GM12865 (cell line): ENCODE results near the gene MOV10L1.

Source experiments
- DNase-seq: peaks from one replicate; pipeline ENCODE4 v3.0.0; 2010; ENCODE audit warnings: low read depth
- H3K4me3 ChIP-seq: 2 replicates; pipeline ENCODE4 v1.5.1; 2011; ENCODE audit warnings: mild to moderate bottlenecking, low read depth, low read length, control low read depth
- CTCF ChIP-seq: IDR thresholded peaks from 2 replicates; pipeline ENCODE4 v1.5.1; 2011; ENCODE audit warnings: low read length, control low read depth, low read depth, inconsistent platforms; ENCODE audit not compliant: insufficient read depth; ENCODE audit errors: missing control alignments

The MOV10L1 gene

GRCh38 chr22:50169774-50170341, 80.1 kb downstream of the MOV10L1 start:
- peak; percentile 59 for DNase-seq
- peak overlapping the region; percentile 32; the same call in 1 of the 2 replicates for H3K4me3 ChIP-seq
- TF ChIP-seq CTCF, result no peak

DNA sequence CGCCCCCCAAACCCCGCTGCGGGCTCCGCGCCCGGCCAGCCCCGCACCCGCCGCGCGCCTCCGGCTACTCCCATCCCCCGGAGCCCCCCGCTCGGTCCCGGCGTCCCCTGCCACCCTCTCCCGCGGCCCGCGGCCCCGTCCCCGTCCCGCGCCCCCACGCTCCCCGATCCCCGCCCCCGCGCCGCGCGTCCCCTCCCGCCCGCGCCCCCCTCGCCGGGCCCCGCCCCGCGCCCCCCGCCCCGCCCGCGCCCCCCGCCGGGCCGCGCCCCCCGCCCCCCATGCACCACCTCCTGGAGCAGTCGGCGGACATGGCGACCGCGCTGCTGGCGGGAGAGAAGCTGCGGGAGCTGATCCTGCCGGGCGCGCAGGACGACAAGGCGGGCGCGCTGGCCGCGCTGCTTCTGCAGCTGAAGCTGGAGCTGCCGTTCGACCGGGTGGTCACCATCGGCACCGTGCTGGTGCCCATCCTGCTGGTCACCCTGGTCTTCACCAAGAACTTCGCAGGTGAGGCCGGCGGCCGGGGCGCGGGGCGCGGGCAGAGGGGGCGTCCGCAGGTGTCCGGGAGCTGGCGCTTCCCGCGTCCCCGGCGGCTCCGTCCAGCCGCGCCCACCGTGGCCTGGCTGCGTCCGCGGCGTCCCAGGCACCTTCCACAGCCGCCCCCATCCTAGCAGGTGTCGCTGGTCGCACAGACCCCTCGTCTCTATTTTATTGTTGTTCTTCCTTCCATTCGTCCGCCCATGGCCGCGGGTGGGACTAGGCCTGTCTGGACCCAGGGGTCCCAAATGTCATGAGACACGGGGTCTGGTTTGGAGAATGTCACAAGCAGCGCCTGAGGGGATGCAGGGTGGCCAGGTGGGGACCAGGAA, 80.9 kb downstream of the MOV10L1 start, which contains the start of gene PANX2:
PANX2 (plus strand) TSS at position 279 of the 866 bp plus-strand sequence; CDS start at position 279, 0 bp downstream.
- no peak for DNase-seq
- H3K4me3 ChIP-seq, result peak within 1 kb of the TSS; percentile 32; the same call in 1 of the 2 replicates
- TF ChIP-seq CTCF, result no peak

- no peak for TF ChIP-seq CTCF
- no peak for DNase-seq
- H3K4me3 ChIP-seq, result no peak overlapping the region
Observed at GRCh38 chr22:50171319-50171964, 81.6 kb downstream of the MOV10L1 start.

GRCh38 chr22:50171965-50172421, 82.2 kb downstream of the MOV10L1 start:
- no peak overlapping the region for H3K4me3 ChIP-seq
- DNase-seq, result no peak
- TF ChIP-seq CTCF, result no peak

GRCh38 chr22:50173311-50173982, 83.6 kb downstream of the MOV10L1 start:
- peak; percentile 41 for DNase-seq
- TF ChIP-seq CTCF, result no peak
- no peak overlapping the region for H3K4me3 ChIP-seq

GRCh38 chr22:50173983-50174355, 84.2 kb downstream of the MOV10L1 start:
- H3K4me3 ChIP-seq, result no peak overlapping the region
- no peak for TF ChIP-seq CTCF
- DNase-seq, result no peak
